ENCODE results near the gene PLK5. TPM values are rescaled to one million over a fixed set of nuclear protein-coding genes. Genes with fewer than 3 reads are reported as not detected.

Gene PLK5
- total and polyA plus RNA-seq, 2 donors (not counting 1 experiment from before 2014, with no cell fraction given) = not detected

GRCh38 chr19:1492474-1493006 is 31.3 kb upstream of the PLK5 start:
- CTCF ChIA-PET = no interaction called here
- no peak overlapping the region for H2AFZ ChIP-seq (ENCODE audit: insufficient read depth, low read depth, low read length, poor library complexity, severe bottlenecking)
- intact Hi-C loops (cut with micrococcal nuclease) = no loop called here

DNA sequence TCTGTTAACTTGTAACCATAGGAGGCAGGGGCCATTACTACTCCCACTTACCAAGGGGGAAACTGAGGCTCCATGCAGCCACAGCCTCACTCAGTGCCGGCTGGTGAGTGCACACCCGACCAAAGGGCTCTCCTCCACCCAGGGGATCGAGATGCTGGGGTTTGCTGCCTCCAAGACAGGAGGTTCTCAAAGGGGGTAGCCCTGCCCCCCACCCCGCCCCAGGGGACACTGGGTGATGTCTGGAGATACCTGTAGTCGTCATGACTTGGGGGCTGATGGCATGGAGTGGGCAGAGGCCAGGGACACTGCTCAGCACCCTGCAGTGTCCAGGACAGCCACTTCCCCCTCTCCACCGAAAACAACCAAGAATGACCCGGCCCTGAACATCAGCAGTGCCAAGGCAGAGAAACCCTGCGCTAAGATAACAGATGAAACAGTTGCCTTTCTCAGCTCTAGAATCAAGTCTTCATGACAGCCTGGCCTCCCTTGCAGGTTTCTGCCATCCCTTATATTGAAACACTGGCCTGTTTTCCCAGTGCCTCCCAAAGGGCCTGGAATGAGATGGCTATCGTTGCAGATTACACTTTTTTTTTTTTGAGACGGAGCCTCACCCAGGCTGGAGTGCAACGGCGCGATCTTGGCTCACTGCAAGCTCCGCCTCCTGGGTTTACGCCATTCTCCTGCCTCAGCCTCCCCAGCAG is 29.6 kb upstream of the PLK5 start:
- Histone ChIP-seq H3K36me3 (replicated peaks in 1 of 2; ENCODE audit: control extremely low read depth in 1 of 2, control insufficient read depth in 1 of 2, extremely low read depth in 1 of 2, insufficient read depth in 2 of 2, low read length in 1 of 2) (no peaks in the 10 kb centered on the region), H3K27ac (ENCODE audit: low read length in 2 of 2) (no peak overlapping the region), H3K9me3 (ENCODE audit: control extremely low read depth in 1 of 3, control insufficient read depth in 2 of 3, insufficient read depth in 1 of 3, low read length in 2 of 3) (peaks cover 0 to 8% (median 0%) of the 10 kb centered on the region in 3 donors), H3K9ac (ENCODE audit: low read length) (no peak overlapping the region), H2AFZ (ENCODE audit: insufficient read depth, low read depth, low read length, poor library complexity, severe bottlenecking) (no peak overlapping the region), H4K20me1 (ENCODE audit: control insufficient read depth, insufficient read depth, low read length, poor library complexity, severe bottlenecking) (no peaks in the 10 kb centered on the region), H3K27me3 (replicated peaks in 1 of 4; ENCODE audit: control extremely low read depth in 1 of 4, control insufficient read depth in 3 of 4, insufficient read depth in 4 of 4, low read length in 3 of 4) (peaks cover 0 to 17% (median 4%) of the 10 kb centered on the region in 4 experiments), H3K4me3 (ENCODE audit: control extremely low read depth in 1 of 5, extremely low read depth in 1 of 5, insufficient read depth in 1 of 5, low read depth in 2 of 5, low read length in 4 of 5) (no peak overlapping the region), H3K4me1 (ENCODE audit: control insufficient read depth in 2 of 2, insufficient read depth in 2 of 2, low read length in 2 of 2) (peaks cover 13 to 17% of the 10 kb centered on the region in 2 donors), H3K4me2 (replicated peaks; ENCODE audit: low read depth, low read length, poor library complexity, severe bottlenecking) (no peak overlapping the region), H3K79me2 (ENCODE audit: control insufficient read depth, insufficient read depth, low read length) (no peaks in the 10 kb centered on the region)
- no peak for ATAC-seq (ENCODE audit: low read depth)
- POLR2A ChIA-PET = no interaction called here
- no peak overlapping the region for H3K4me3 Mint-ChIP-seq
- H3K9me3 Mint-ChIP-seq (ENCODE audit: insufficient read depth) = no peaks in the 10 kb centered on the region
- CTCF ChIA-PET = no interaction called here
- peaks cover 15% of the 10 kb centered on the region for H3K4me1 Mint-ChIP-seq
- peaks cover 4% of the 10 kb centered on the region for H3K27me3 Mint-ChIP-seq
- no peak overlapping the region for H3K27ac Mint-ChIP-seq
- TF ChIP-seq, protein P1, sequence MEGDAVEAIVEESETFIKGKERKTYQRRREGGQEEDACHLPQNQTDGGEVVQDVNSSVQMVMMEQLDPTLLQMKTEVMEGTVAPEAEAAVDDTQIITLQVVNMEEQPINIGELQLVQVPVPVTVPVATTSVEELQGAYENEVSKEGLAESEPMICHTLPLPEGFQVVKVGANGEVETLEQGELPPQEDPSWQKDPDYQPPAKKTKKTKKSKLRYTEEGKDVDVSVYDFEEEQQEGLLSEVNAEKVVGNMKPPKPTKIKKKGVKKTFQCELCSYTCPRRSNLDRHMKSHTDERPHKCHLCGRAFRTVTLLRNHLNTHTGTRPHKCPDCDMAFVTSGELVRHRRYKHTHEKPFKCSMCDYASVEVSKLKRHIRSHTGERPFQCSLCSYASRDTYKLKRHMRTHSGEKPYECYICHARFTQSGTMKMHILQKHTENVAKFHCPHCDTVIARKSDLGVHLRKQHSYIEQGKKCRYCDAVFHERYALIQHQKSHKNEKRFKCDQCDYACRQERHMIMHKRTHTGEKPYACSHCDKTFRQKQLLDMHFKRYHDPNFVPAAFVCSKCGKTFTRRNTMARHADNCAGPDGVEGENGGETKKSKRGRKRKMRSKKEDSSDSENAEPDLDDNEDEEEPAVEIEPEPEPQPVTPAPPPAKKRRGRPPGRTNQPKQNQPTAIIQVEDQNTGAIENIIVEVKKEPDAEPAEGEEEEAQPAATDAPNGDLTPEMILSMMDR (IDR thresholded peaks at IDR 0.05) = no peak
- TF ChIP-seq EZH2 (IDR thresholded peaks at IDR 0.05; ENCODE audit: borderline replicate concordance, insufficient read depth, low read depth, low read length, poor library complexity, severe bottlenecking) = no peak
- 80% methylated on average over 12 of the region's 15 CpGs for WGBS (ENCODE audit: insufficient coverage)
- no peak for DNase-seq
- intact Hi-C loops (cut with micrococcal nuclease) = no loop called here

More at GRCh38 chr19:1492474-1493006, 31.3 kb upstream of the PLK5 start:
- WGBS (ENCODE audit: insufficient coverage) = 89% methylated on average over 8 of the region's 10 CpGs
- TF ChIP-seq, protein P1 (IDR thresholded peaks at IDR 0.05) = no peak
- TF ChIP-seq EZH2 (IDR thresholded peaks at IDR 0.05; ENCODE audit: borderline replicate concordance, insufficient read depth, low read depth, low read length, poor library complexity, severe bottlenecking) = no peak
- H3K9me3 Mint-ChIP-seq (ENCODE audit: insufficient read depth) = no peaks in the 10 kb centered on the region
- H3K27ac ChIP-seq (ENCODE audit: low read length in 2 of 2) = no peak overlapping the region
- POLR2A ChIA-PET = interaction anchor here (0.6 kb wide), 1 partner anchor 316 kb away, joined by 5 read pairs; no protein-coding TSS in a partner anchor
- no peak overlapping the region for H3K27ac Mint-ChIP-seq
- no peak overlapping the region for H3K4me2 ChIP-seq (replicated peaks; ENCODE audit: low read depth, low read length, poor library complexity, severe bottlenecking)
- peaks cover 14 to 17% of the 10 kb centered on the region in 2 donors for H3K4me1 ChIP-seq (ENCODE audit: control insufficient read depth in 2 of 2, insufficient read depth in 2 of 2, low read length in 2 of 2)
- H3K36me3 ChIP-seq (replicated peaks in 1 of 2; ENCODE audit: control extremely low read depth in 1 of 2, control insufficient read depth in 1 of 2, extremely low read depth in 1 of 2, insufficient read depth in 2 of 2, low read length in 1 of 2) = no peaks in the 10 kb centered on the region
- peak overlapping the region; percentile 23 for H3K4me3 Mint-ChIP-seq
- no peaks in the 10 kb centered on the region for H3K79me2 ChIP-seq (ENCODE audit: control insufficient read depth, insufficient read depth, low read length)
- peaks cover 15% of the 10 kb centered on the region for H3K4me1 Mint-ChIP-seq
- no peaks in the 10 kb centered on the region for H4K20me1 ChIP-seq (ENCODE audit: control insufficient read depth, insufficient read depth, low read length, poor library complexity, severe bottlenecking)
- no peak overlapping the region for H3K9ac ChIP-seq (ENCODE audit: low read length)
- H3K27me3 ChIP-seq (replicated peaks in 1 of 4; ENCODE audit: control extremely low read depth in 1 of 4, control insufficient read depth in 3 of 4, insufficient read depth in 4 of 4, low read length in 3 of 4) = peaks cover 0 to 12% (median 1%) of the 10 kb centered on the region in 4 experiments
- H3K9me3 ChIP-seq (ENCODE audit: control extremely low read depth in 1 of 3, control insufficient read depth in 2 of 3, insufficient read depth in 1 of 3, low read length in 2 of 3) = peaks cover 0 to 12% (median 0%) of the 10 kb centered on the region in 3 donors
- ATAC-seq (ENCODE audit: low read depth) (no peak), DNase-seq (no peak)
- peaks cover 4% of the 10 kb centered on the region for H3K27me3 Mint-ChIP-seq
- no peak overlapping the region for H3K4me3 ChIP-seq (ENCODE audit: control extremely low read depth in 1 of 5, extremely low read depth in 1 of 5, insufficient read depth in 1 of 5, low read depth in 2 of 5, low read length in 4 of 5)
